Measurements from ENCODE around the gene AGFG2. TPM values are rescaled to one million over a fixed set of nuclear protein-coding genes. Genes with fewer than 3 reads are reported as not detected.
A peak's percentile ranks its signal among the peaks of the same experiment; 100 is the strongest.

Gene AGFG2
- total and polyA plus RNA-seq, 12 donors: 14.0 to 175 (median 107) TPM

DNA sequence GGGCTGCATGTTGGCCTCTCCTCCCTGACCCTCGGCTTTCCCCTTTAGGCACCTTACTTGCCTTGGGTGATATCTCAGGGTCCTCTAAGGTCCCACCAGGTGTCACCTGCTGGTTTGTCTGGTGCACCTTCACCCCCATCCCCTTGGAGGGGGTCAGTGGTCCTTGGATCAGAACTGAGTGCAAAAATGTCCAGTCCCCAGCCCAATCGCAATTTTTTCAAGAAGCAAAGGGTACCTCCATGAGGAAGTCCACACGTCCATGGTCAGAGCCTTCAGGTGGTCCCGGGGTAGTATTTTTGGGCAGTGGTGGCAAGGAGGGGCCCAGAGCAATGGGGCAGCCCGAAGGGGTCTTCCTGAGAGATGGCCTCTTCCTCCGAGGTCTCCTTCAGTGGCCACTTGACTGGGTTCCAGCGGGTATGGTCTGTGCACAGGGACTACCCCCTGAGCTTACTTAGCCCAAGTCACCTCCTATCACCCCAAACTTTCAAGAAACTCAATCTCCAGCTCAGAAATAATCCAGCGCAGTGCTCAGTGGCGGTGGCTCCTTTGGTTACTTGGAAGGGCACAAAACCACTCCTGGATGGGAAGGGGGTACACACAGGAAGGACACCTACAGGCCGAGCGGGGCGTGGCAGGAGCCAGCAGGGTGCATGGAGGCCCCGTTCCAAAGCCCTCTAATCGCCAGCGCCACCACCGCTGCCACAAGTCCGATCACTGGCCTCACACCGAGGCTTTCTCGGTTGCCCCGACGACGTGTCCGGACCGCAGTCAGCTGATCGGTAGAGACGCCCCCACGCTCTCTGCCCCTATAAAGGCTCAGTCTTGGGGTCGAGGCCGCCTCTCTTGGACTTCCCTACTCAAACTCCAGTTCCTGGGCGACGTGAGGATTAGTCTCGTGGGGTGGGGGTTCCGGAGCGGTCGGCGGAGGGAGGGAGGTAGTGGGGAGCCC lies 30.2 kb downstream of the AGFG2 start:
- H3K27me3 ChIP-seq: no peaks in the 10 kb centered on the region
- peak overlapping the region in 1 of 4 donors; percentile 46 for H3K4me3 ChIP-seq
- H3K9me3 ChIP-seq (replicated peaks in 1 of 3): no peaks in the 10 kb centered on the region
- TF ChIP-seq, protein P1, sequence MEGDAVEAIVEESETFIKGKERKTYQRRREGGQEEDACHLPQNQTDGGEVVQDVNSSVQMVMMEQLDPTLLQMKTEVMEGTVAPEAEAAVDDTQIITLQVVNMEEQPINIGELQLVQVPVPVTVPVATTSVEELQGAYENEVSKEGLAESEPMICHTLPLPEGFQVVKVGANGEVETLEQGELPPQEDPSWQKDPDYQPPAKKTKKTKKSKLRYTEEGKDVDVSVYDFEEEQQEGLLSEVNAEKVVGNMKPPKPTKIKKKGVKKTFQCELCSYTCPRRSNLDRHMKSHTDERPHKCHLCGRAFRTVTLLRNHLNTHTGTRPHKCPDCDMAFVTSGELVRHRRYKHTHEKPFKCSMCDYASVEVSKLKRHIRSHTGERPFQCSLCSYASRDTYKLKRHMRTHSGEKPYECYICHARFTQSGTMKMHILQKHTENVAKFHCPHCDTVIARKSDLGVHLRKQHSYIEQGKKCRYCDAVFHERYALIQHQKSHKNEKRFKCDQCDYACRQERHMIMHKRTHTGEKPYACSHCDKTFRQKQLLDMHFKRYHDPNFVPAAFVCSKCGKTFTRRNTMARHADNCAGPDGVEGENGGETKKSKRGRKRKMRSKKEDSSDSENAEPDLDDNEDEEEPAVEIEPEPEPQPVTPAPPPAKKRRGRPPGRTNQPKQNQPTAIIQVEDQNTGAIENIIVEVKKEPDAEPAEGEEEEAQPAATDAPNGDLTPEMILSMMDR (IDR thresholded peaks at IDR 0.05): peak; percentile 14 to 67 (median 52)
- TF ChIP-seq POLR2A (IDR thresholded peaks at IDR 0.05): no peak
- WGBS, 4 donors: 26 to 39% (median 31%) methylated on average over 12 to 36 of the region's 36 CpGs
- H3K36me3 ChIP-seq (replicated peaks in 1 of 2): peaks cover 0 to 17% of the 10 kb centered on the region in 2 donors
- H3K27ac ChIP-seq: peak overlapping the region; percentile 82 to 95 (median 90)
- peak; percentile 72 to 94 (median 90) for DNase-seq
- intact Hi-C loops (cut with DNase I): no loop called here
- H3K4me1 ChIP-seq (replicated peaks in 1 of 2): peaks cover 40 to 48% of the 10 kb centered on the region in 2 donors

DNA sequence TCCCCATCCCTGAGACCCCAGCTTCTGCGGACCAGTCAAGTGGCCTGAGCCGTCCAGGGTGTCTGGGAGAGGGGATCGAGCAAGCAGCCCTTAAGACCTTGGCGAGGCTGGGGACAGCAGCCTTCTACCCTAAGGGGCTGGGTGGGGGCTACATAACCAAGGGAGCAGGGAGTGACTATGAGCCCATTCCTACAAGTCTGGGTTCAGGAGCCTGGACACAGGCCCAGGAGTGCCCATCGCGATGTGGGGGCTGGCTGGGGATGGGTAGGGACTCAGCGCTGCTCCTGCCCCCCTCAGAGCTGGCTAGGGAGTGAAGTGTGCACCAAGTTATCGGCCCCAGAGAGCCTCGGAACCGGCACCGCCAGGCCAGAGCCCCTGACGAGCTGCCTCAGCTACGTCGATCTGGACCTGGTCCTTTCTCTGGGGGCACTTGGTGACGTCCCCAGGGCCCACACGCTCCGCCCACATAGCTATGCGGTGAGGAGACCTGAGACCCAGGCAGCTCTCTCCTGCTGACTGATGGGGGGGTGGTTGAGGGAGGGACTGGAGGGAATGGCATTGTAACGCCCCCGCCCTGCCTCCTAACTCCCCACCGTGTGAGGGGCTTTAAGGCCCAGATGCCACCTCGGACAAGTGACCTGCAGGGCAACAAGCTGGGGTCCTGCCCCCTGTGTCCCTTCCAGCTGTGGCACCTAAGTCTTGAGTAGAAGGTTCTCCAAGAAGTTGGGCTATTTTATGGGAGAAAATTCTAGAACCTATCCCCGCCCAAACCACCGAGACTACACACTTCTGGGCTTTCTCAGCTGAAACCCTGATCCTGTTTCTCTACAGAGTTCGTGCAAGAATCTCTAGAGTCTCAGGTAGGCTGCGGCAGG lies 32.2 kb downstream of the AGFG2 start:
- Histone ChIP-seq H3K36me3 (replicated peaks in 1 of 2) (peaks cover 0 to 24% of the 10 kb centered on the region in 2 donors), H3K27me3 (no peaks in the 10 kb centered on the region), H3K9me3 (replicated peaks in 1 of 3) (no peaks in the 10 kb centered on the region), H3K4me1 (replicated peaks in 1 of 2) (peaks cover 40 to 43% of the 10 kb centered on the region in 2 donors), H3K27ac (peak overlapping the region in 1 of 5 donors; percentile 95), H3K4me3 (no peak overlapping the region)
- intact Hi-C loops (cut with DNase I): loop anchor here in 1 of 2 donors (5.0 kb wide), 1 partner anchor 116 kb away; no protein-coding TSS in a partner anchor
- no peak for TF ChIP-seq POLR2A (IDR thresholded peaks at IDR 0.05)
- TF ChIP-seq, protein P1 (IDR thresholded peaks at IDR 0.05): peak in 1 of 6 experiments; percentile 1
- DNase-seq: peak in 2 of 7 donors; percentile 63
- WGBS, 4 donors: 73 to 83% (median 77%) methylated on average over 17 to 26 of the region's 26 CpGs

DNA sequence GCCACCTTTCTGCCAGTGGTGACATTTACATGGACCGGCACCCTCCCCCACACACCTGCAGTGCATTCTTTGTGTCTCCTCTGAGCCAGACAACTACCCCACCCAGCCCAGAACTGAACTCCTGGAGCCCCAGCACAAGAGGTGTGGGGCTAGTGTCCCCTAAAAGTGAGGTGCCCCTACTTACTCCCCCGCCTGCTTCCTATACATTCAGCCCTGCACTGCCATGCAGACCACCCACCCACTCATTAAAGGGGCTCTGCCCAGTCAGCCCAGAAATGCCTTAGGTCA lies 32.8 kb downstream of the AGFG2 start:
- H3K9me3 ChIP-seq (replicated peaks in 1 of 3): no peaks in the 10 kb centered on the region
- no peak overlapping the region for H3K4me3 ChIP-seq
- TF ChIP-seq, protein P1 (IDR thresholded peaks at IDR 0.05): no peak
- no peak for TF ChIP-seq POLR2A (IDR thresholded peaks at IDR 0.05)
- no peak overlapping the region for H3K27ac ChIP-seq
- intact Hi-C loops (cut with DNase I): loop anchor here in 1 of 2 donors (5.0 kb wide), 1 partner anchor 116 kb away; no protein-coding TSS in a partner anchor
- H3K36me3 ChIP-seq (replicated peaks in 1 of 2): peaks cover 0 to 29% of the 10 kb centered on the region in 2 donors
- H3K4me1 ChIP-seq (replicated peaks in 1 of 2): peaks cover 36 to 37% of the 10 kb centered on the region in 2 donors
- no peaks in the 10 kb centered on the region for H3K27me3 ChIP-seq
- DNase-seq: peak in 2 of 7 donors; percentile 47 to 59
- WGBS, 4 donors: 98 to 100% (median 100%) methylated on average over 1 to 2 of the region's 2 CpGs

All from adrenal gland (tissue), 12 donors.